HepG2 (cell line): ENCODE measurements around the gene AKT3. TPM values are rescaled to one million over a fixed set of nuclear protein-coding genes. Genes with fewer than 3 reads are reported as not detected.

Source experiments
- CEBPB ChIP-seq: IDR thresholded peaks from 2 replicates; pipeline ENCODE4 v1.6.1; 2011; ENCODE audit warnings: low read depth, low read length, improper control_type of control experiment, borderline replicate concordance
- HES4 ChIP-seq: sonication (generic); formaldehyde crosslinking; IDR thresholded peaks from 2 replicates; pipeline ENCODE4 v1.9.0; 2021; ENCODE audit warnings: mild to moderate bottlenecking, missing genetic modification reagents, borderline replicate concordance
- RELA ChIP-seq: sonication (generic); formaldehyde crosslinking; IDR thresholded peaks from 2 replicates; pipeline ENCODE4 v1.4.0; 2020; ENCODE audit warnings: missing genetic modification reagents
- RFX3 ChIP-seq: IDR thresholded peaks from 2 replicates; pipeline ENCODE4 v1.6.1; 2016; ENCODE audit warnings: missing biosample characterization, missing genetic modification reagents
- YEATS4 ChIP-seq: sonication (generic); formaldehyde crosslinking; IDR thresholded peaks from 2 replicates; pipeline ENCODE4 v1.4.0; 2020; ENCODE audit warnings: missing genetic modification reagents, borderline replicate concordance
- ZNF773 ChIP-seq: sonication (generic); formaldehyde crosslinking; IDR thresholded peaks from 2 replicates; pipeline ENCODE4 v1.4.0; 2020; ENCODE audit warnings: missing genetic modification reagents, borderline replicate concordance
- ZNF839 ChIP-seq: sonication (generic); formaldehyde crosslinking; IDR thresholded peaks from 2 replicates; pipeline ENCODE4 v1.4.0; 2020; ENCODE audit warnings: missing genetic modification reagents, mild to moderate bottlenecking, borderline replicate concordance
- polyA plus RNA-seq, 8 experiments: library from polyadenylated mRNA; depleted of rRNA in 3 of 8; stranded (reverse) in 7 of 8; unstranded in 1 of 8; fragments of >200 nt; fragmentation: Illumina TruSeq in 4 of 8; extraction: Trizol in 4 of 8; gene quantifications; 2 replicates each; pipeline versions ENCODE4 v1.2.1 to v1.2.3, GENCODE V29; 2011 to 2016; ENCODE audit warnings: low read depth in 4 of 8, missing spikeins in 1 of 8, mixed read lengths in 1 of 8; ENCODE audit not compliant: insufficient read depth in 1 of 8
- total RNA-seq, 5 experiments: library from RNA; depleted of rRNA; stranded (reverse); fragments of >200 nt; fragmentation: Illumina TruSeq; extraction: Trizol; gene quantifications; 2 replicates each; pipeline ENCODE4 v1.2.3, GENCODE V29; 2016; ENCODE audit warnings: low read depth in 1 of 5
- TF ChIP-seq, protein P1 (sequence below), 2 experiments: sonication (generic) in 1 of 2; formaldehyde crosslinking in 1 of 2; IDR thresholded peaks; 2 replicates each; pipeline versions ENCODE4 v1.6.1 to v1.9.0; 2014 to 2022; ENCODE audit warnings: antibody characterized with exemption in 1 of 2, borderline replicate concordance in 1 of 2, inconsistent platforms in 1 of 2, low read depth in 1 of 2, missing genetic modification reagents in 1 of 2

AKT3 gene
- total and polyA plus RNA-seq, 2 of the 13 experiments (the other 11 are each of a cell fraction or from before 2014, with no cell fraction given) = 0.07 TPM

- TF ChIP-seq RELA (CRISPR knock-in tag) (no peak), ZNF773 (CRISPR knock-in tag) (no peak), YEATS4 (no peak), RFX3 (no peak), ZNF839 (no peak), CEBPB (no peak), HES4 (no peak)
- TF ChIP-seq, protein P1, sequence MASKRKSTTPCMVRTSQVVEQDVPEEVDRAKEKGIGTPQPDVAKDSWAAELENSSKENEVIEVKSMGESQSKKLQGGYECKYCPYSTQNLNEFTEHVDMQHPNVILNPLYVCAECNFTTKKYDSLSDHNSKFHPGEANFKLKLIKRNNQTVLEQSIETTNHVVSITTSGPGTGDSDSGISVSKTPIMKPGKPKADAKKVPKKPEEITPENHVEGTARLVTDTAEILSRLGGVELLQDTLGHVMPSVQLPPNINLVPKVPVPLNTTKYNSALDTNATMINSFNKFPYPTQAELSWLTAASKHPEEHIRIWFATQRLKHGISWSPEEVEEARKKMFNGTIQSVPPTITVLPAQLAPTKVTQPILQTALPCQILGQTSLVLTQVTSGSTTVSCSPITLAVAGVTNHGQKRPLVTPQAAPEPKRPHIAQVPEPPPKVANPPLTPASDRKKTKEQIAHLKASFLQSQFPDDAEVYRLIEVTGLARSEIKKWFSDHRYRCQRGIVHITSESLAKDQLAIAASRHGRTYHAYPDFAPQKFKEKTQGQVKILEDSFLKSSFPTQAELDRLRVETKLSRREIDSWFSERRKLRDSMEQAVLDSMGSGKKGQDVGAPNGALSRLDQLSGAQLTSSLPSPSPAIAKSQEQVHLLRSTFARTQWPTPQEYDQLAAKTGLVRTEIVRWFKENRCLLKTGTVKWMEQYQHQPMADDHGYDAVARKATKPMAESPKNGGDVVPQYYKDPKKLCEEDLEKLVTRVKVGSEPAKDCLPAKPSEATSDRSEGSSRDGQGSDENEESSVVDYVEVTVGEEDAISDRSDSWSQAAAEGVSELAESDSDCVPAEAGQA (IDR thresholded peaks at IDR 0.05; ENCODE audit: low read depth) = no peak
- TF ChIP-seq, protein P1 (CRISPR knock-in tag; IDR thresholded peaks at IDR 0.05; ENCODE audit: borderline replicate concordance) = no peak
Measured at GRCh38 chr1:243559575-243560162, 290.4 kb downstream of the AKT3 start (continued).
